ENCODE data around the gene SPANXA2. TPM values are rescaled to one million over a fixed set of nuclear protein-coding genes. Genes with fewer than 3 reads are reported as not detected.
"Not testable (repeated sequence)": the region's sequence is repeated elsewhere in the genome, so short reads cannot be mapped to it uniquely, and the experiment has no call there.

The SPANXA2 gene
- total RNA-seq: not detected

- H3K9me3 Mint-ChIP-seq; POLR2A ChIA-PET; H3K4me1 Mint-ChIP-seq (ENCODE audit: low read depth); DNase-seq; H3K36me3 Mint-ChIP-seq; H3K27ac Mint-ChIP-seq; CTCF ChIA-PET; intact Hi-C loops (cut with micrococcal nuclease); H3K27me3 Mint-ChIP-seq; H3K4me3 Mint-ChIP-seq: not testable (repeated sequence)
Measured at GRCh38 chrX:141589408-141589807, at the start of gene SPANXA2. SPANXA2 (plus strand) TSS chrX:141589708; CDS start chrX:141589768, 60 bp downstream.

- H3K9me3 Mint-ChIP-seq; POLR2A ChIA-PET; H3K4me1 Mint-ChIP-seq (ENCODE audit: low read depth); CTCF ChIA-PET; H3K27me3 Mint-ChIP-seq; intact Hi-C loops (cut with micrococcal nuclease); H3K4me3 Mint-ChIP-seq; H3K27ac Mint-ChIP-seq; DNase-seq; H3K36me3 Mint-ChIP-seq: not testable (repeated sequence)
Measured at GRCh38 chrX:141542551-141542950, 47.0 kb upstream of the SPANXA2 start.

GRCh38 chrX:141584638-141585037, 4.9 kb upstream of the SPANXA2 start, which contains the start of gene SPANXA1:
SPANXA1 (minus strand) TSS chrX:141584738; CDS start chrX:141584678, 60 bp downstream.
- H3K36me3 Mint-ChIP-seq; H3K4me3 Mint-ChIP-seq; H3K27me3 Mint-ChIP-seq; CTCF ChIA-PET; DNase-seq; POLR2A ChIA-PET; H3K9me3 Mint-ChIP-seq; H3K4me1 Mint-ChIP-seq (ENCODE audit: low read depth); H3K27ac Mint-ChIP-seq; intact Hi-C loops (cut with micrococcal nuclease): not testable (repeated sequence)

GRCh38 chrX:141609111-141609510, 19.6 kb downstream of the SPANXA2 start:
- no peaks in the 10 kb centered on the region for H3K27me3 Mint-ChIP-seq
- CTCF ChIA-PET: no interaction called here
- peaks cover 3% of the 10 kb centered on the region for H3K9me3 Mint-ChIP-seq
- no peak overlapping the region for H3K27ac Mint-ChIP-seq
- DNase-seq: no peak
- POLR2A ChIA-PET: no interaction called here
- H3K36me3 Mint-ChIP-seq: no peaks in the 10 kb centered on the region
- H3K4me1 Mint-ChIP-seq (ENCODE audit: low read depth): no peaks in the 10 kb centered on the region
- intact Hi-C loops (cut with micrococcal nuclease): no loop called here
- no peak overlapping the region for H3K4me3 Mint-ChIP-seq

- H3K27me3 Mint-ChIP-seq: no peaks in the 10 kb centered on the region
- CTCF ChIA-PET: no interaction called here
- POLR2A ChIA-PET: no interaction called here
- no peak overlapping the region for H3K4me3 Mint-ChIP-seq
- no peaks in the 10 kb centered on the region for H3K4me1 Mint-ChIP-seq (ENCODE audit: low read depth)
- DNase-seq: no peak
- intact Hi-C loops (cut with micrococcal nuclease): no loop called here
- no peaks in the 10 kb centered on the region for H3K36me3 Mint-ChIP-seq
- H3K9me3 Mint-ChIP-seq: peaks cover 3% of the 10 kb centered on the region
- no peak overlapping the region for H3K27ac Mint-ChIP-seq
Measured at GRCh38 chrX:141619336-141619735, 29.8 kb downstream of the SPANXA2 start.

- intact Hi-C loops (cut with micrococcal nuclease): no loop called here
- CTCF ChIA-PET: no interaction called here
Measured at GRCh38 chrX:141632124-141632523, 42.6 kb downstream of the SPANXA2 start.

GRCh38 chrX:141638550-141638949, 49.0 kb downstream of the SPANXA2 start:
- no peaks in the 10 kb centered on the region for H3K36me3 Mint-ChIP-seq
- no peak overlapping the region for H3K4me3 Mint-ChIP-seq
- intact Hi-C loops (cut with micrococcal nuclease): no loop called here
- H3K4me1 Mint-ChIP-seq (ENCODE audit: low read depth): no peaks in the 10 kb centered on the region
- H3K27me3 Mint-ChIP-seq: no peaks in the 10 kb centered on the region
- no peak for DNase-seq
- ChIA-PET POLR2A (no interaction called here), CTCF (no interaction called here)
- no peak overlapping the region for H3K27ac Mint-ChIP-seq
- peaks cover 5% of the 10 kb centered on the region for H3K9me3 Mint-ChIP-seq

More at GRCh38 chrX:141632124-141632523, 42.6 kb downstream of the SPANXA2 start:
- no peak for DNase-seq
- H3K27me3 Mint-ChIP-seq: no peaks in the 10 kb centered on the region
- H3K27ac Mint-ChIP-seq: no peak overlapping the region
- no peaks in the 10 kb centered on the region for H3K4me1 Mint-ChIP-seq (ENCODE audit: low read depth)
- H3K9me3 Mint-ChIP-seq: peaks cover 8% of the 10 kb centered on the region
- no peak overlapping the region for H3K4me3 Mint-ChIP-seq
- POLR2A ChIA-PET: no interaction called here
- H3K36me3 Mint-ChIP-seq: no peaks in the 10 kb centered on the region

Other genes with a start within 250 kb of the SPANXA2 start
- gene SPANXA1, start 5.0 kb upstream of the SPANXA2 start, total RNA-seq: not detected
- not detected for gene SPANXD, start 109.0 kb downstream of the SPANXA2 start, total RNA-seq
- gene MAGEC3, start 248.6 kb downstream of the SPANXA2 start, total RNA-seq: not detected